DLD1 (cell line): ENCODE results near the gene PTPRN2.

Experiments used
- in situ Hi-C: cut with HindIII; loops from 2 replicates; pipeline ENCODE4 v1.10.0; 2017; ENCODE audit warnings: low sequenced_read_pairs

The PTPRN2 gene

GRCh38 chr7:158004123-158004490 is 583.5 kb downstream of the PTPRN2 start:
- in situ Hi-C loops = no loop called here

DNA sequence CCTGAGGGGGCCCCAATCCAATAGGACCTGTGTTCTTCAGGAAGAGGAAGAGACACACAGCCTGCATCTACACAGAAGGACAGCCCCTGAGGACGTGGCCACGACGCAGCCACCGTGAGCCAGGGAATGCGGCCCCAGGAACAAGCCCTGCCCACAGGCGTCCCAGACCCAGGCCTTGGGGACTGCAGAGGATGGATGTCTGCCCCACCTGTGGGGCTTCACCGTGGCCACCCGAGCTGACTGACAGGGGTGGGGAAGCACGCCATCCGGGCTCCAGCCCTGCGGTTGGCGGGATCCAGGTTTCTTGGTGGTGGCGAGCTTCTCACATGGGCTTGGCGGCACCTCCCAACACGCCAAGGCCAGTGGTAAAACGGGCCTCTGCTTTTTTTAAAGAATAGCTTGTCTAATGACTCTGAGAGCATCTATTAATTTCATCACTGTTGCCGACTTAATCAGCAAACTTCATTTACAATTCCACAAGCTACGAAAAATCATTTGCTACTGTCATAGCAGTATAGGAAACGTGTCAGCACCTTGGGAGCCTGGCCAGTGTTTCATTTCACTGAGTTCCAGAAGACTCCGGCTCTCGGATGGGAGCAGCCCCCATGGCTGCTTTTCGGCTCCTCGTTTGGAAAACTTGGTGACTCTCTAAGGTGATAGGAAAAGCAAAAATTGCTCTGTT is 584.0 kb downstream of the PTPRN2 start:
- in situ Hi-C loops = no loop called here

GRCh38 chr7:158002486-158003080 is 585.0 kb downstream of the PTPRN2 start:
- in situ Hi-C loops = no loop called here

GRCh38 chr7:158001621-158002320 is 585.9 kb downstream of the PTPRN2 start:
- in situ Hi-C loops = no loop called here

DNA sequence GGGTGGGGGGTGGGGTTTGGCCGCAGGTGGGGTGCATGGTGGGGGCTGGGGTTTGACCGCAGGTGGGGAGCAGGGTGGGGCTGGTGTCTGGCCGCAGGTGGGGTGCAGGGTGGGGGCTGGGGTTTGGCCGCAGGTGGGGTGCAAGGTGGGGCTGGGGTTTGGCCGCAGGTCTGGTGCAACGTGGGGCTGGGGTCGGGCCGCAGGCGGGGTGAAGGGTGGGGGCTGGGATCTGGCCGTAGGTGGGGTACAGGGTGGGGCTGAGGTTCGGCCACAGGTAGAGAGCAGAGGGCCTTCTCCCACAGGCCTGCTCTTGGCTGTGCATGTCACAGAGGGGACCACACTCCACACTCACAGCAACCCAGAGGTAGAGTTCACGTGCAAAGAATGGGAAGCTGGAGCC is 586.6 kb downstream of the PTPRN2 start:
- in situ Hi-C loops = no loop called here

DNA sequence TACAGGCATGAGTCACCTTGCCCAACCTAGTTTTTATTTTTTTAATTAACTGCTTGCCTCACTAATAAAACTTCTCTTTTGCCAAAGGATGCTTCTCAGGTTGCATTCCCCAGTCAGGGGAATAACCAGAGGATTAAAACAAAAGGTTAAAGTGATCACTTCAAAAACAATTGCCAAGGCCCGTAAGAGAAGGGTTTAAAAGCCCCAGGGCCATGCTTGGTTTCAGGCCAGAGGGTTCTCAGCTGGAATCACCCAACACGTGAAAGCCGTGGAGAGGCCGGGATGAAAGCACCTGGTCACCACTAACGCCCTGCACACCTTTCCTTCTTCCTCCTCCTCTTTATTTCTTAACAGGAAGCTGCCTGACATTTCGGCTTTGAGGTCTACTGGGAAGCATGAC is 587.5 kb downstream of the PTPRN2 start:
- in situ Hi-C loops = no loop called here

DNA sequence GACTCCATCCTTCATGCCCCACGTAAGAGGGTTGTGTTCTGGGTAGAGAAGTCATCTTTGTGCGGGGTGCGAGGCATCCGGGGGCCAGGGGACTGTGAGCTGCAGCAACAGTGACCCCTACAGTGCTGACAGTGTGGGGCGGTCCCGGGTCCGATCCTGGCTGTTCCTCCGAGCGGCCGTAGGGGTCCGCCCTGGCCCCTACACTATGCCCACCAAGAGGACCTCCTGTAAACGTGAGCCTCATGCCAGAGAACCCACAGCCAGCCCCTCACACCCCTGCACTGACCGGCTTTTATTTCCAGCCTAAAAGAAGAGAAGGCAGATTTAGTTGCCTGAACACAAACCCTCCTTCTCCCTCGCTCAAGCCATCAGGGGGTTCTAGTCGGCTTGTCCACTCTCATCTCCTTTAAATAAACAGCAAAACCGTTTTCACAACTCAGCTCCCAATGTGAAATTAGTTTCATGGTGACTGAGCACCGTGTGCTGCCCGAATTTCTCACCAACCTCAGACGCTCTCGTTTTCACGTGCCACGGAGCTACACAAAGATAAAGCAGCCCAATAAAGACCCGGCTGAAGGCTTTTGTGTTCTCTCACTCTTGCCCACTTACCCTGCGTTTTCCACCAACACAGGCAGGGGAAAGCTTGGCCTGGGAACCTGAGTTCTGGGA is 588.6 kb downstream of the PTPRN2 start:
- in situ Hi-C loops = no loop called here

GRCh38 chr7:157997471-157997870 is 590.2 kb downstream of the PTPRN2 start:
- in situ Hi-C loops = no loop called here

DNA sequence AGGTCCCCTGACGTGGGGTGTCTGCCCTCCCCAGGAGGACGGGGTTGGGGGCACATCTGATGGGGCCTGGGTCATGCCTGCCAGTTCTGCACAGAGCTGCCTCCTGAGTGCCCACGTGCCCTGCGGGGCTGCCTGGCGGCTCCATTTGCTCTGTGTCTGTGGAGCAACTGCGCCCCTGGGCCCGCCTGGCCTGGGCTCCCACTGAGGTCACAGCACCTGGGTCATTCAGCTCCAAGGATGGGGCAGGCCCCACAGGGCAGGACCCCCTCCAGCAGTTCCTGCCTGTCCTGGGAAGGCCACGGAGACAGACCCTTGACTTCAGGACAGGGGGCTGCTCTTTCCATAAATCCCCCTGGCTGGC is 590.6 kb downstream of the PTPRN2 start:
- in situ Hi-C loops = no loop called here

GRCh38 chr7:157996359-157997079 is 591.1 kb downstream of the PTPRN2 start:
- in situ Hi-C loops = no loop called here

DNA sequence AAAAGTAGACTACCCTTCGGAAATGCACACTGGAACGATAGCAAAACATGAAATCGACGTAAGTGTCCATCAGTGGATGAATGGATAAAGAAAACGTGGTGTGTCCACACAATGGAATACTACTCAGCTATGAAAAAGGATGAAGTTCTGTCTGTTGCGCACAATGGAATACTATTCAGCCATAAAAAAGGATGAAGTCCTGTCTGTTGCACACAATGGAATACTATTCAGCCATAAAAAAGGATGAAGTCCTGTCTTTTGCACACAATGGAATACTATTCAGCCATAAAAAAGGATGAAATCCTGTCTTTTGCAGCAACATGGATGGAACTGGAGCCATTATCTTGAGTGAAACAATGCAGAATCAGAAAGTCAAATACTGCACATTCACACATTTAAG is 591.8 kb downstream of the PTPRN2 start:
- in situ Hi-C loops = no loop called here

- in situ Hi-C loops = no loop called here
Measured at GRCh38 chr7:157994319-157994718, 593.3 kb downstream of the PTPRN2 start.

GRCh38 chr7:157993406-157994105 is 594.1 kb downstream of the PTPRN2 start:
- in situ Hi-C loops = no loop called here

GRCh38 chr7:157992511-157993160 is 595.0 kb downstream of the PTPRN2 start:
- in situ Hi-C loops = no loop called here

- in situ Hi-C loops = no loop called here
Measured at GRCh38 chr7:157991761-157992160, 595.9 kb downstream of the PTPRN2 start.

DNA sequence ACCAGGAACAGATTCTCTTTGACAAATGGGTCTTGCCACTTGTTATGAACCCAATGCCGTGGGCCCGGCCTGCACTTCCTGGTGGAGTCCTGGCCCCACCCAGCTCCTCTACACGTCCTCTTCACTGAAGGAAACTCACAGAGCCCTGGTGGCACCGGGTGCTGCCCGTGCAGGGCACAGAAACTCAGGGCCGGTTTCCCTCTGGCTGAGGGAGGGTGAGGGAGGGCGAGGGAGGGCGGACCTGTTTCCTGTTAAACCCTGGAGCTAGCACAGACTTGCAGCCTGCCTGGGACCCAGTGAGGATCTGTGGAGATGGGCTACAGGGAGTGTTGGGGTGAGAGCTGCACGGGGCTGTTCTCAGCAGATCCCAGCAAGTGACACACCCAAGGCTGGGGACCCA is 596.3 kb downstream of the PTPRN2 start:
- in situ Hi-C loops = no loop called here

DNA sequence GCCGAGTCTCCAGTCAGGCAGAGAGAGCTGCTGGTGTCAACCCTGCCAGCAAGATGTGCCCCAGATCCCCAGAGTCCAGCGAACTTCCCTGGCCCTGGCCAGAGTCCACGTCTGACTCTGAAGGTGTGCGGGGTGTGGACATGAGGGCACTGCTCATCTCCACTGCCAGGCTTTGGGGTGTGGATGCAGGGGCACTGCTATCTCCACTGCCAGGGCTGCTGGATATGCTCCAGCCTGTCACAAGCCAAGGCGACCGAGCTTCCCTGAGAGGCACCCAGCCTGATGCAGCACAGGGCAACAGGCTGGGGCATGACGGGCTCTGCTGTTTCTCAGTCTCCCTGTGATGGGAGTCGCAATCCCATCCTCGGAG is 596.8 kb downstream of the PTPRN2 start:
- in situ Hi-C loops = no loop called here

GRCh38 chr7:157990226-157990880 is 597.3 kb downstream of the PTPRN2 start:
- in situ Hi-C loops = no loop called here

DNA sequence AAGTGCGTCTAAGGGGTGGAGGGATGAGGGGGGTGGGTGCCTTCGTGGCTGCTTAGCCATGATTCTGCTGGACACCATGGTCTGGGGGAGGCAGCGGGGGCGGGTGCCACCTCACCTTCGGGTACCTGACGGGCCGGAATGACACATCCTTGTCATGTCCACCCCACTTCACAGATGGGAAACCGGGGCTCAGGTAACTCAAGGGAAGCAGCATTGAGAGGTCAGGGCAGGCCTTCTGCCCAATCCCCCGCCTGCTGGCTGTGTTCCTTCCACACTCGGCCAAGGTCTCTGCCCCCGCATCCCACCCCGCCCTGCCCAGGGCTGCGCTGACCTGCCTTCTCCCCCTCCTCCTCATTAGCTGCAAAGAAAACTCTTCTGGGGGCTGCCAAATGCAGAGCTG is 598.0 kb downstream of the PTPRN2 start:
- in situ Hi-C loops = no loop called here

GRCh38 chr7:157987906-157988305 is 599.7 kb downstream of the PTPRN2 start:
- in situ Hi-C loops = no loop called here
